ENCODE data around the gene MCU. TPM values are rescaled to one million over a fixed set of nuclear protein-coding genes. Genes with fewer than 3 reads are reported as not detected.
"Not testable (repeated sequence)": the region's sequence is repeated elsewhere in the genome, so short reads cannot be mapped to it uniquely, and the experiment has no call there.

Gene MCU
- total and polyA plus RNA-seq, 2 experiments from 2014 or later: 14.9 to 22.8 TPM

DNA sequence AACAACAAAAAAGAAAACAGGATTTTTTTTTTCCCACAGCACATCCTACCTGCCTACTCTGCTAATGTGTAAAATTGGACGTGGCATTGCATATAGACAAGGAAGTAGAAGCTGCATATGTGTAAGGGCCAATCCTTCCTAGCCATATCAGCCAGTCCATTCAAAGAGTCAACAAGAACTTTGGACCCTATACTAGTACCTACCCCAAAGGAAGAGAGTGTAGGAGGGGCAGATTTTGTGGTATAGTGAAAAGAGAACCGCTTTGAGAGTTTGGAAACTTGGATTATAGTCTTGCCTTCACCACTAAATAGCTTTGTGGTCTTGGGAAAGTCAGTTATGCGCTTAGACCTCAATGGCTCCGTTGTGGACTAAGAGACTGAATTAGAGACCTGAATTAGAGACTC, 12.1 kb upstream of the MCU start:
- H3K4me1 ChIP-seq (ENCODE audit: low read depth): no peaks in the 10 kb centered on the region
- no peaks in the 10 kb centered on the region for H3K9me3 ChIP-seq (ENCODE audit: low read depth)
- DNase-seq (ENCODE audit: low read depth in 1 of 2, low spot score in 1 of 2): no peak
- H3K4me3 ChIP-seq: no peak overlapping the region
- TF ChIP-seq, protein P1, sequence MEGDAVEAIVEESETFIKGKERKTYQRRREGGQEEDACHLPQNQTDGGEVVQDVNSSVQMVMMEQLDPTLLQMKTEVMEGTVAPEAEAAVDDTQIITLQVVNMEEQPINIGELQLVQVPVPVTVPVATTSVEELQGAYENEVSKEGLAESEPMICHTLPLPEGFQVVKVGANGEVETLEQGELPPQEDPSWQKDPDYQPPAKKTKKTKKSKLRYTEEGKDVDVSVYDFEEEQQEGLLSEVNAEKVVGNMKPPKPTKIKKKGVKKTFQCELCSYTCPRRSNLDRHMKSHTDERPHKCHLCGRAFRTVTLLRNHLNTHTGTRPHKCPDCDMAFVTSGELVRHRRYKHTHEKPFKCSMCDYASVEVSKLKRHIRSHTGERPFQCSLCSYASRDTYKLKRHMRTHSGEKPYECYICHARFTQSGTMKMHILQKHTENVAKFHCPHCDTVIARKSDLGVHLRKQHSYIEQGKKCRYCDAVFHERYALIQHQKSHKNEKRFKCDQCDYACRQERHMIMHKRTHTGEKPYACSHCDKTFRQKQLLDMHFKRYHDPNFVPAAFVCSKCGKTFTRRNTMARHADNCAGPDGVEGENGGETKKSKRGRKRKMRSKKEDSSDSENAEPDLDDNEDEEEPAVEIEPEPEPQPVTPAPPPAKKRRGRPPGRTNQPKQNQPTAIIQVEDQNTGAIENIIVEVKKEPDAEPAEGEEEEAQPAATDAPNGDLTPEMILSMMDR (IDR thresholded peaks at IDR 0.05; ENCODE audit: low read depth, low read length): no peak
- H3K27me3 ChIP-seq: no peaks in the 10 kb centered on the region
- no peaks in the 10 kb centered on the region for H3K36me3 ChIP-seq
- H3K27ac ChIP-seq: no peak overlapping the region

DNA sequence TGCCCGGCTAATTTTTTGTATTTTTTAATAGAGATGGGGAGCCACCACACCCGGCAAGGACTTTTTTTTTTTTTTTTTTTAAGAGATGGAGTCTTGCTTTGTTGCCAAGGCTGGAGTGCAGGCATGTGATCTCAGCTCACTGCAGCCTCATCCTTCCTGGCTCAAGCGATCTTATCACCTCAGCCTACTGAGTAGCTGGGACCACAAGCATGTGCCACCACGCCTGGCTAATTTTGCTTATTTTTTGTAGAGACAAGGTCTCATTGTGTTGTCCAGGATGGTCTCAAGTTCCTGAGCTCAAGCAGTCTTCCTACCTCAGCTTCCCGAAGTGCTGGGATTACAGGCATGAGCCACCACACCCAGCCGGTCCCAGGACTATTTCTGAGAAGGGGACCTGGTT, 9.3 kb upstream of the MCU start:
- no peak for DNase-seq (ENCODE audit: low read depth in 1 of 2, low spot score in 1 of 2)
- H3K9me3 ChIP-seq (ENCODE audit: low read depth): no peaks in the 10 kb centered on the region
- H3K4me1 ChIP-seq (ENCODE audit: low read depth): no peaks in the 10 kb centered on the region
- no peaks in the 10 kb centered on the region for H3K36me3 ChIP-seq
- TF ChIP-seq, protein P1 (IDR thresholded peaks at IDR 0.05; ENCODE audit: low read depth, low read length): no peak
- no peak overlapping the region for H3K27ac ChIP-seq
- H3K27me3 ChIP-seq: no peaks in the 10 kb centered on the region
- H3K4me3 ChIP-seq: no peak overlapping the region

DNA sequence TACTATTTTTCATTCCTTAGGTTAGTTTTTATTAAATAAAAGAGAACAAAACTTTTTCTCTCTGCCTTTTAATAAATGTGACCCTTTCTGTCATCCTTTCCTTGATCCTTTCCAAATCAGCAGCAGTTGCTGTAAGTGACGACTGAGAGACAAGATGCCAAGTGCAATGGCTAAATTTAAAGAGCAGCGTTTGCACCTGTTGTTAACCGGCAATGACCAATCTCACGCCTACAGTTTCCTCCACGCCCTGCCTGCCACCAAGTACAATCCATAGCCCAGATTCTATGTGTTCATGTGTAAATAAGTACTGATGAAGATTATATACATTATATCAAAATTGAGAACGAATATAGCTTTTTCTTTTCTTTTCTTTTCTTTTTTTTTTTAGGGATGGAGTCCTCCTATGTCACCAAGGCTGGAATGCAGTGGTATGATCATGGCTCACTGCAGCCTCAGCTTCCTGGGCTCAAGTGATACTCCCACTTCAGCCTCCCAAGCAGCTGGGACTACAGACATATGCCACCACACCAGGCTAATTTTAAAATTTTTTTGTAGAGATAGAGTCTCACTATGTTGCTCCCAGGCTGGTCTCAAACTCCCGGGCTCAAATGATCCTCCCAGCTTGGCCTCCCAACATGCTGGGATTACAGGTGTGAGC, 6.5 kb upstream of the MCU start:
- H3K4me3 ChIP-seq: no peak overlapping the region
- H3K9me3 ChIP-seq (ENCODE audit: low read depth): no peaks in the 10 kb centered on the region
- H3K36me3 ChIP-seq: no peaks in the 10 kb centered on the region
- TF ChIP-seq, protein P1 (IDR thresholded peaks at IDR 0.05; ENCODE audit: low read depth, low read length): no peak
- H3K27me3 ChIP-seq: no peaks in the 10 kb centered on the region
- no peaks in the 10 kb centered on the region for H3K4me1 ChIP-seq (ENCODE audit: low read depth)
- no peak overlapping the region for H3K27ac ChIP-seq
- no peak for DNase-seq (ENCODE audit: low read depth in 1 of 2, low spot score in 1 of 2)

DNA sequence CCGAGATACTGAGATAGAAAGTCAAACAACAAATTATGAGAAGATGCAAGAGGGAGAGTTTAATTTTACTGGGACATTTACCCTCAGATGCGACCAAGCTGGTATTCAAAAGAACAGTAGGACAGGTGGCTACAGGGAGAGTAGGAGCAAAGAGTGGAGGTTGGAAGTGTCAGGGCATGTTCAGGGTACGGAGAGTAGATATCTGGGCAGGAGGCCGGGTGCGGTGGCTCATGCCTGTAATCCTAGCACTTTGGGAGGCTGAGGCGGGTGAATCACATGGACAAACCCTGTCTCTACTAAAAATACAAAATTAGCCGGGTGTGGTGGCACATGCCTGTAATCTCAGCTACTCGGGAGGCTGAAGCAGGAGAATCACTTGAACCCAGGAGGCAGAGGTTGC, 5.5 kb upstream of the MCU start:
- not testable (repeated sequence) for H3K4me3 ChIP-seq; H3K9me3 ChIP-seq (ENCODE audit: low read depth); DNase-seq (ENCODE audit: low read depth in 1 of 2, low spot score in 1 of 2); H3K4me1 ChIP-seq (ENCODE audit: low read depth); H3K36me3 ChIP-seq; H3K27me3 ChIP-seq; H3K27ac ChIP-seq

- no peaks in the 10 kb centered on the region for H3K4me1 ChIP-seq (ENCODE audit: low read depth)
- no peaks in the 10 kb centered on the region for H3K36me3 ChIP-seq
- H3K27ac ChIP-seq: no peak overlapping the region
- no peak overlapping the region for H3K4me3 ChIP-seq
- TF ChIP-seq, protein P1 (IDR thresholded peaks at IDR 0.05; ENCODE audit: low read depth, low read length): no peak
- H3K9me3 ChIP-seq (ENCODE audit: low read depth): no peaks in the 10 kb centered on the region
- peak in 1 of 2 donors; percentile 25 for DNase-seq (ENCODE audit: low read depth in 1 of 2, low spot score in 1 of 2)
- H3K27me3 ChIP-seq: no peaks in the 10 kb centered on the region
Observed at GRCh38 chr10:72687035-72687434, 4.9 kb upstream of the MCU start.

DNA sequence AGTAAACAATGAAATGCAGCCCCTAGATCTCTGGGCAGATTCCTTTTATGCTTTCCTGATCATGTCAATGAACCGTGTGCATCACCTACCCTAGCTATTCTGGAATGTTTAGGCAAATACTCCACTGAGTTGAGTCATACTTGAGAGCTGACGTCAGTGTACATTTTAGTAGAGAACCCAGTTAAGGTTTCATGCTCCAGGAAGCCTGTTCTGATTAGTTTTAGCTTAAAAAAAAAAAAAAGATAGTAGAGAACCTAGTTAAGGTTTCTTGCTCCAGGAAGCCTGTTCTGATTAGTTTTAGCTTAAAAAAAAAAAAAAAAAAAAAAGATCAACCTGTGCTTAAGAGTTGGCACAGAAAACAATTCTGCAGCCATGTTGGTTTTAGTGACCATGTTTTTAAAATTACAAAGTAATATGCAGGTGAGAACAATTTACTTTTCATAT, 3.7 kb upstream of the MCU start:
- Histone ChIP-seq H3K4me3 (no peak overlapping the region), H3K27ac (no peak overlapping the region), H3K27me3 (no peaks in the 10 kb centered on the region), H3K4me1 (ENCODE audit: low read depth) (peaks cover 3% of the 10 kb centered on the region), H3K36me3 (no peaks in the 10 kb centered on the region), H3K9me3 (ENCODE audit: low read depth) (no peaks in the 10 kb centered on the region)
- TF ChIP-seq, protein P1 (IDR thresholded peaks at IDR 0.05; ENCODE audit: low read depth, low read length): no peak
- peak in 1 of 2 donors; percentile 82 for DNase-seq (ENCODE audit: low read depth in 1 of 2, low spot score in 1 of 2)
